ENCODE data around the gene GINS1. TPM values are rescaled to one million over a fixed set of nuclear protein-coding genes. Genes with fewer than 3 reads are reported as not detected.

The GINS1 gene
- total and polyA plus RNA-seq, 2 of the 13 experiments (the other 11 are each of a cell fraction or from before 2014, with no cell fraction given): 14.6 to 59.9 TPM

- TF ChIP-seq MEIS1 (CRISPR knock-in tag; IDR thresholded peaks at IDR 0.05; ENCODE audit: borderline replicate concordance) (peak; percentile 88; the same call in 1 of the 2 replicates), MXD4 (CRISPR knock-in tag; IDR thresholded peaks at IDR 0.05) (peak; percentile 97), NBN (conservative IDR thresholded peaks at IDR 0.05) (no peak), CREBL2 (CRISPR knock-in tag; IDR thresholded peaks at IDR 0.05; ENCODE audit: borderline replicate concordance) (0 out of 2 replicates have a peak, but pooled peaks have one; percentile 92), MEF2D (CRISPR knock-in tag; IDR thresholded peaks at IDR 0.05) (peak; percentile 95), KAT8 (CRISPR knock-in tag; IDR thresholded peaks at IDR 0.05) (peak; percentile 99), ZNF563 (CRISPR knock-in tag; IDR thresholded peaks at IDR 0.05) (peak; percentile 99), ZNF772 (CRISPR knock-in tag; IDR thresholded peaks at IDR 0.05) (peak; percentile 100), ZBTB8A (CRISPR knock-in tag; IDR thresholded peaks at IDR 0.05; ENCODE audit: borderline replicate concordance, low read depth) (peak; percentile 95; the same call in 1 of the 2 replicates), ZC3H13 (CRISPR knock-in tag; IDR thresholded peaks at IDR 0.05) (peak; percentile 98), ZBTB1 (CRISPR knock-in tag; IDR thresholded peaks at IDR 0.05; ENCODE audit: borderline replicate concordance) (no peak), ZNF883 (CRISPR knock-in tag; IDR thresholded peaks at IDR 0.05; ENCODE audit: not compliant biosample characterization) (peak; percentile 99), PAWR (CRISPR knock-in tag; IDR thresholded peaks at IDR 0.05; ENCODE audit: borderline replicate concordance) (peak; percentile 79), ZFAT (CRISPR knock-in tag; conservative IDR thresholded peaks at IDR 0.05) (peak; percentile 95), HIC2 (CRISPR knock-in tag; IDR thresholded peaks at IDR 0.05; ENCODE audit: low read depth) (peak; percentile 77), CBX2 (IDR thresholded peaks at IDR 0.05; ENCODE audit: low read depth, low read length) (no peak), CBX2 (CRISPR knock-in tag; IDR thresholded peaks at IDR 0.05; ENCODE audit: low read depth) (peak; percentile 93), HNRNPK (IDR thresholded peaks at IDR 0.05; ENCODE audit: low read depth, low read length, poor library complexity, severe bottlenecking) (no peak), TGIF2 (CRISPR knock-in tag; IDR thresholded peaks at IDR 0.05) (peak; percentile 99), NR2C2 (CRISPR knock-in tag; IDR thresholded peaks at IDR 0.05; ENCODE audit: borderline replicate concordance) (peak; percentile 80), ZNF274 (CRISPR knock-in tag; IDR thresholded peaks at IDR 0.05) (peak; percentile 96), ZNF292 (CRISPR knock-in tag; IDR thresholded peaks at IDR 0.05; ENCODE audit: borderline replicate concordance, low read depth) (peak; percentile 96)
- TF ChIP-seq, protein P1, sequence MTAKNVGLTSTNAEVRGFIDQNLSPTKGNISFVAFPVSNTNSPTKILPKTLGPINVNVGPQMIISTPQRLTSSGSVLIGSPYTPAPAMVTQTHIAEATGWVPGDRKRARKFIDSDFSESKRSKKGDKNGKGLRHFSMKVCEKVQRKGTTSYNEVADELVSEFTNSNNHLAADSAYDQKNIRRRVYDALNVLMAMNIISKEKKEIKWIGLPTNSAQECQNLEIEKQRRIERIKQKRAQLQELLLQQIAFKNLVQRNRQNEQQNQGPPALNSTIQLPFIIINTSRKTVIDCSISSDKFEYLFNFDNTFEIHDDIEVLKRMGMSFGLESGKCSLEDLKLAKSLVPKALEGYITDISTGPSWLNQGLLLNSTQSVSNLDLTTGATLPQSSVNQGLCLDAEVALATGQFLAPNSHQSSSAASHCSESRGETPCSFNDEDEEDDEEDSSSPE (CRISPR knock-in tag; IDR thresholded peaks at IDR 0.05): peak; percentile 100
- TF ChIP-seq, protein P2, sequence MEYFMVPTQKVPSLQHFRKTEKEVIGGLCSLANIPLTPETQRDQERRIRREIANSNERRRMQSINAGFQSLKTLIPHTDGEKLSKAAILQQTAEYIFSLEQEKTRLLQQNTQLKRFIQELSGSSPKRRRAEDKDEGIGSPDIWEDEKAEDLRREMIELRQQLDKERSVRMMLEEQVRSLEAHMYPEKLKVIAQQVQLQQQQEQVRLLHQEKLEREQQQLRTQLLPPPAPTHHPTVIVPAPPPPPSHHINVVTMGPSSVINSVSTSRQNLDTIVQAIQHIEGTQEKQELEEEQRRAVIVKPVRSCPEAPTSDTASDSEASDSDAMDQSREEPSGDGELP (IDR thresholded peaks at IDR 0.05; ENCODE audit: borderline replicate concordance, low read depth): peak; percentile 58; the same call in 1 of the 2 replicates
- TF ChIP-seq, protein P3, sequence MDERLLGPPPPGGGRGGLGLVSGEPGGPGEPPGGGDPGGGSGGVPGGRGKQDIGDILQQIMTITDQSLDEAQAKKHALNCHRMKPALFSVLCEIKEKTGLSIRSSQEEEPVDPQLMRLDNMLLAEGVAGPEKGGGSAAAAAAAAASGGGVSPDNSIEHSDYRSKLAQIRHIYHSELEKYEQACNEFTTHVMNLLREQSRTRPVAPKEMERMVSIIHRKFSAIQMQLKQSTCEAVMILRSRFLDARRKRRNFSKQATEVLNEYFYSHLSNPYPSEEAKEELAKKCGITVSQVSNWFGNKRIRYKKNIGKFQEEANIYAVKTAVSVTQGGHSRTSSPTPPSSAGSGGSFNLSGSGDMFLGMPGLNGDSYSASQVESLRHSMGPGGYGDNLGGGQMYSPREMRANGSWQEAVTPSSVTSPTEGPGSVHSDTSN (CRISPR knock-in tag; IDR thresholded peaks at IDR 0.05): no peak
Observed at GRCh38 chr20:25407311-25408169, at the start of gene GINS1 (continued).

Data from HepG2 (cell line).